H9 (cell line): ENCODE results near the gene BRAF. TPM values are rescaled to one million over a fixed set of nuclear protein-coding genes. Genes with fewer than 3 reads are reported as not detected.

Source experiments
- DNase-seq: peaks from one replicate; pipeline ENCODE4 v3.0.0-alpha.2; 2017
- H2AFZ ChIP-seq: one replicate; pipeline ENCODE4 v1.6.1; 2013; ENCODE audit warnings: mild to moderate bottlenecking, low read length, control low read depth, moderate library complexity
- H2AK5ac ChIP-seq: 2 replicates; pipeline ENCODE4 v1.6.1; 2013; ENCODE audit warnings: low read length, control low read depth, mixed read lengths; ENCODE audit not compliant: insufficient read length
- H2BK120ac ChIP-seq: one replicate; pipeline ENCODE4 v1.6.1; 2013; ENCODE audit warnings: low read depth, mild to moderate bottlenecking, low read length, control low read depth, inconsistent platforms; ENCODE audit not compliant: poor library complexity, severe bottlenecking
- H2BK12ac ChIP-seq: 2 replicates; pipeline ENCODE4 v1.6.1; 2013; ENCODE audit warnings: low read length, control low read depth, mixed read lengths, low read depth; ENCODE audit not compliant: insufficient read length
- H2BK15ac ChIP-seq: 2 replicates; pipeline ENCODE4 v1.6.1; 2013; ENCODE audit warnings: low read depth, low read length, control low read depth
- H2BK20ac ChIP-seq: one replicate; pipeline ENCODE4 v1.6.1; 2013; ENCODE audit warnings: low read depth, mild to moderate bottlenecking, low read length, control low read depth, inconsistent platforms; ENCODE audit not compliant: poor library complexity, severe bottlenecking
- H2BK5ac ChIP-seq: 2 replicates; pipeline ENCODE4 v1.6.1; 2013; ENCODE audit warnings: low read length, control low read depth, mixed read lengths; ENCODE audit not compliant: insufficient read length
- H3K14ac ChIP-seq: 2 replicates; pipeline ENCODE4 v1.6.1; 2013; ENCODE audit warnings: low read length, control low read depth; ENCODE audit not compliant: insufficient read depth
- H3K18ac ChIP-seq: 2 replicates; pipeline ENCODE4 v1.6.1; 2013; ENCODE audit warnings: low read depth, mild to moderate bottlenecking, mixed read lengths, low read length, control low read depth; ENCODE audit not compliant: insufficient read length
- H3K23ac ChIP-seq: 2 replicates; pipeline ENCODE4 v1.6.1; 2013; ENCODE audit warnings: low read length, control low read depth, mixed read lengths, low read depth; ENCODE audit not compliant: insufficient read length
- H3K23me2 ChIP-seq: 2 replicates; pipeline ENCODE4 v1.6.1; 2013; ENCODE audit warnings: low read depth, mild to moderate bottlenecking, mixed read lengths, low read length, control low read depth; ENCODE audit not compliant: insufficient read length, poor library complexity, severe bottlenecking
- H3K27ac ChIP-seq: 2 replicates; pipeline ENCODE4 v1.5.1; 2013; ENCODE audit warnings: low read length, control low read depth, mixed read lengths, low read depth; ENCODE audit not compliant: insufficient read length
- H3K27me3 ChIP-seq: 2 replicates; pipeline ENCODE4 v1.6.1; 2013; ENCODE audit warnings: low read length, control low read depth, inconsistent platforms; ENCODE audit not compliant: insufficient read depth
- H3K4ac ChIP-seq: 2 replicates; pipeline ENCODE4 v1.6.1; 2013; ENCODE audit warnings: low read depth, mild to moderate bottlenecking, control low read depth, inconsistent platforms, low read length, moderate library complexity
- H3K4me1 ChIP-seq: 2 replicates; pipeline ENCODE4 v1.6.1; 2013; ENCODE audit warnings: low read length, control low read depth, inconsistent platforms; ENCODE audit not compliant: insufficient read depth
- H3K4me2 ChIP-seq: 2 replicates; pipeline ENCODE4 v1.6.1; 2013; ENCODE audit warnings: low read length, control low read depth, mixed read lengths; ENCODE audit not compliant: insufficient read length, insufficient read depth
- H3K56ac ChIP-seq: 2 replicates; pipeline ENCODE4 v1.6.1; 2013; ENCODE audit warnings: low read depth, mild to moderate bottlenecking, mixed read lengths, low read length, control low read depth; ENCODE audit not compliant: insufficient read length
- H3K79me1 ChIP-seq: 2 replicates; pipeline ENCODE4 v1.6.1; 2013; ENCODE audit warnings: low read depth, mild to moderate bottlenecking, moderate library complexity, low read length, control low read depth, inconsistent platforms; ENCODE audit not compliant: insufficient read depth, poor library complexity, severe bottlenecking
- H3K79me2 ChIP-seq: 2 replicates; pipeline ENCODE4 v1.6.1; 2013; ENCODE audit warnings: low read length, control low read depth, inconsistent platforms; ENCODE audit not compliant: insufficient read depth
- H3K9ac ChIP-seq: 2 replicates; pipeline ENCODE4 v1.6.1; 2013; ENCODE audit warnings: low read length, control low read depth, mixed read lengths; ENCODE audit not compliant: insufficient read length; ENCODE audit errors: extremely low read depth
- H3K9me3 ChIP-seq: one replicate; pipeline ENCODE4 v1.6.1; 2013; ENCODE audit warnings: low read depth, low read length, inconsistent platforms; ENCODE audit not compliant: control insufficient read depth
- H3T11ph ChIP-seq: one replicate; pipeline ENCODE4 v1.6.1; 2013; ENCODE audit warnings: mild to moderate bottlenecking, low read length, control low read depth, inconsistent platforms
- H4K20me1 ChIP-seq: one replicate; pipeline ENCODE4 v1.6.1; 2013; ENCODE audit not compliant: control insufficient read depth, insufficient read length, insufficient read depth
- H4K5ac ChIP-seq: 2 replicates; pipeline ENCODE4 v1.6.1; 2013; ENCODE audit warnings: low read depth, mild to moderate bottlenecking, mixed read lengths, low read length, control low read depth; ENCODE audit not compliant: insufficient read length
- H4K8ac ChIP-seq: replicated peaks from 2 replicates; pipeline ENCODE4 v1.6.1; 2013; ENCODE audit warnings: low read length, control low read depth, mixed read lengths, low read depth; ENCODE audit not compliant: insufficient read length
- H4K91ac ChIP-seq: 2 replicates; pipeline ENCODE4 v1.6.1; 2013; ENCODE audit warnings: low read depth, mild to moderate bottlenecking, moderate library complexity, mixed read lengths, low read length, control low read depth; ENCODE audit not compliant: insufficient read length
- H3K27ac Mint-ChIP-seq, 3 experiments: 2 replicates in 2 of 3; 3 replicates in 1 of 3; pipeline ENCODE4 v1.8.0; 2020 to 2021; ENCODE audit warnings: mixed read lengths in 3 of 3, mild to moderate bottlenecking in 1 of 3, moderate library complexity in 1 of 3
- H3K27me3 Mint-ChIP-seq: 2 replicates; pipeline ENCODE4 v1.8.0; 2021; ENCODE audit warnings: low read depth, mild to moderate bottlenecking, moderate library complexity, mixed read lengths
- H3K36me3 Mint-ChIP-seq, 3 experiments: 2 replicates in 2 of 3; 3 replicates in 1 of 3; pipeline ENCODE4 v1.8.0; 2020 to 2021; ENCODE audit warnings: low read depth in 3 of 3, mixed read lengths in 3 of 3; ENCODE audit not compliant: insufficient read depth in 1 of 3
- H3K4me1 Mint-ChIP-seq, 2 experiments: 2 replicates each; pipeline ENCODE4 v1.8.0; 2020; ENCODE audit warnings: mixed read lengths in 2 of 2
- H3K4me3 Mint-ChIP-seq, 2 experiments: 2 replicates in 1 of 2; 3 replicates in 1 of 2; pipeline ENCODE4 v1.8.0; 2020 to 2021; ENCODE audit warnings: mild to moderate bottlenecking in 2 of 2, mixed read lengths in 2 of 2, moderate library complexity in 1 of 2
- H3K9me3 Mint-ChIP-seq, 2 experiments: 2 replicates in 1 of 2; 3 replicates in 1 of 2; pipeline ENCODE4 v1.8.0; 2020; ENCODE audit warnings: mild to moderate bottlenecking in 2 of 2, mixed read lengths in 2 of 2, moderate library complexity in 1 of 2
- WGBS: extraction: QIAGEN DNeasy Blood & Tissue Kit; methylation state at CpG from one replicate; pipeline ENCODE4 v1.1.7; 2013; ENCODE audit warnings: missing lambda C conversion rate, low lambda C conversion rate, mixed read lengths; ENCODE audit not compliant: insufficient read length; ENCODE audit errors: extremely low coverage; 5-methylcytosine and 5-hydroxymethylcytosine counted together
- total RNA-seq: library from RNA; stranded (reverse); gene quantifications from 2 replicates; pipeline ENCODE4 v1.2.1, GENCODE V29; 2021
- TF ChIP-seq, protein P1 (sequence below): fragments of 200-600 bp; sonication (generic); conservative IDR thresholded peaks from 3 replicates; pipeline ENCODE4 v1.8.0; 2021; ENCODE audit warnings: antibody characterized with exemption, mild to moderate bottlenecking

BRAF gene
- total RNA-seq, 1 experiment from 2014 or later: 32.9 TPM

DNA sequence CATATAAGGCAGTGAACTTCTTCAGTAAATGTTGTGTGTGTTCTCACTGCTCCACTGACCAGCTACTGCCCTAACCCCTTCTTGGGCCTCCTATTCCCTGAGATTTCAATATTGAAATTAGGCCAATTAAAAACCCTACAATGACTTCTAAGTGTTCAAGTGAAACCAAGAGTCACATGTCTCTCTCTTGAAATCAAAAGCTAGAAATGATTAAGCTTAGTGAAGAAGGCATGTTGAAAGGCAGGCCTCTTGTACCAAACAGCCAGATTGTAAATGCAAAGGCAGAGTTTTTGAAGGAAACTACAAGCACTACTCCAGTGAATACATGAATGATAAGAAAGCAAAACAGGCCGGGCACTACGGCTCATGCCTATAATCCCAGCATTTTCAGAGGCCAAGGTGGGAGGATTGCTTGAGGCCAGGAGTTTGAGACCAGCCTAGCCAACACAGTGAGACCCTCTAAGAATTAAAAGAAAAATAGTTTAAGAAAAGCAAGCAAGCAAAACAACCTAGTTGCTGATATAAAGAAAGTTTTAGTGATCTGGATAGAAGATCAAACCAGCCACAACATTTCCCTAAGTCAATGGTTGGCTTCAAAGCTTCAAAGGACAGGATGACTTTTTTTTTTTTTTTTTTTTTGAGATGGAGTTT is 22.3 kb downstream of the BRAF start:
- no peak overlapping the region for H3K56ac ChIP-seq
- H2BK120ac ChIP-seq: no peak overlapping the region
- H2BK15ac ChIP-seq: no peak overlapping the region
- H3K14ac ChIP-seq: no peak overlapping the region
- H3K27me3 ChIP-seq: no peaks in the 10 kb centered on the region
- WGBS: no CpG with 5 or more reads among the region's 2 CpGs
- H3T11ph ChIP-seq: no peak overlapping the region
- H4K8ac ChIP-seq: no peak overlapping the region
- Mint-ChIP-seq H3K27ac (no peak overlapping the region), H3K9me3 (peaks cover 11% of the 10 kb centered on the region in 2 experiments), H3K4me3 (no peak overlapping the region), H3K27me3 (no peaks in the 10 kb centered on the region), H3K36me3 (peaks cover 12 to 22% (median 14%) of the 10 kb centered on the region in 3 experiments; a peak in 6 of 7 replicates), H3K4me1 (peaks cover 18 to 20% of the 10 kb centered on the region in 2 experiments)
- no peak for DNase-seq
- no peak overlapping the region for H3K23ac ChIP-seq
- no peak overlapping the region for H3K4ac ChIP-seq
- H4K91ac ChIP-seq: no peak overlapping the region
- H4K20me1 ChIP-seq: no peaks in the 10 kb centered on the region
- no peak overlapping the region for H2BK12ac ChIP-seq
- peaks cover 2% of the 10 kb centered on the region; the same call in 1 of the 2 replicates for H3K79me2 ChIP-seq
- no peaks in the 10 kb centered on the region for H3K9me3 ChIP-seq
- no peak overlapping the region for H2BK5ac ChIP-seq
- H3K4me2 ChIP-seq: no peak overlapping the region
- no peak overlapping the region for H4K5ac ChIP-seq
- no peak overlapping the region for H2AFZ ChIP-seq
- H3K27ac ChIP-seq: no peak overlapping the region
- TF ChIP-seq, protein P1, sequence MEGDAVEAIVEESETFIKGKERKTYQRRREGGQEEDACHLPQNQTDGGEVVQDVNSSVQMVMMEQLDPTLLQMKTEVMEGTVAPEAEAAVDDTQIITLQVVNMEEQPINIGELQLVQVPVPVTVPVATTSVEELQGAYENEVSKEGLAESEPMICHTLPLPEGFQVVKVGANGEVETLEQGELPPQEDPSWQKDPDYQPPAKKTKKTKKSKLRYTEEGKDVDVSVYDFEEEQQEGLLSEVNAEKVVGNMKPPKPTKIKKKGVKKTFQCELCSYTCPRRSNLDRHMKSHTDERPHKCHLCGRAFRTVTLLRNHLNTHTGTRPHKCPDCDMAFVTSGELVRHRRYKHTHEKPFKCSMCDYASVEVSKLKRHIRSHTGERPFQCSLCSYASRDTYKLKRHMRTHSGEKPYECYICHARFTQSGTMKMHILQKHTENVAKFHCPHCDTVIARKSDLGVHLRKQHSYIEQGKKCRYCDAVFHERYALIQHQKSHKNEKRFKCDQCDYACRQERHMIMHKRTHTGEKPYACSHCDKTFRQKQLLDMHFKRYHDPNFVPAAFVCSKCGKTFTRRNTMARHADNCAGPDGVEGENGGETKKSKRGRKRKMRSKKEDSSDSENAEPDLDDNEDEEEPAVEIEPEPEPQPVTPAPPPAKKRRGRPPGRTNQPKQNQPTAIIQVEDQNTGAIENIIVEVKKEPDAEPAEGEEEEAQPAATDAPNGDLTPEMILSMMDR: no peak
- H3K18ac ChIP-seq: no peak overlapping the region
- no peak overlapping the region for H2BK20ac ChIP-seq
- no peak overlapping the region for H3K9ac ChIP-seq
- H3K79me1 ChIP-seq: peaks cover under 1% of the 10 kb centered on the region
- H2AK5ac ChIP-seq: no peak overlapping the region
- H3K23me2 ChIP-seq: no peaks in the 10 kb centered on the region
- H3K4me1 ChIP-seq: peaks cover 2% of the 10 kb centered on the region; the same call in 1 of the 2 replicates
